GM19397 (cell line): ENCODE results near the gene NFKBIL1.

Experiments used
- ATAC-seq: cut with Tn5 transposase; IDR thresholded peaks from one replicate; pipeline ENCODE4 v1.9.1; 2021; ENCODE audit warnings: mild to moderate bottlenecking, moderate library complexity; ENCODE audit not compliant: unreplicated experiment

NFKBIL1 gene

DNA sequence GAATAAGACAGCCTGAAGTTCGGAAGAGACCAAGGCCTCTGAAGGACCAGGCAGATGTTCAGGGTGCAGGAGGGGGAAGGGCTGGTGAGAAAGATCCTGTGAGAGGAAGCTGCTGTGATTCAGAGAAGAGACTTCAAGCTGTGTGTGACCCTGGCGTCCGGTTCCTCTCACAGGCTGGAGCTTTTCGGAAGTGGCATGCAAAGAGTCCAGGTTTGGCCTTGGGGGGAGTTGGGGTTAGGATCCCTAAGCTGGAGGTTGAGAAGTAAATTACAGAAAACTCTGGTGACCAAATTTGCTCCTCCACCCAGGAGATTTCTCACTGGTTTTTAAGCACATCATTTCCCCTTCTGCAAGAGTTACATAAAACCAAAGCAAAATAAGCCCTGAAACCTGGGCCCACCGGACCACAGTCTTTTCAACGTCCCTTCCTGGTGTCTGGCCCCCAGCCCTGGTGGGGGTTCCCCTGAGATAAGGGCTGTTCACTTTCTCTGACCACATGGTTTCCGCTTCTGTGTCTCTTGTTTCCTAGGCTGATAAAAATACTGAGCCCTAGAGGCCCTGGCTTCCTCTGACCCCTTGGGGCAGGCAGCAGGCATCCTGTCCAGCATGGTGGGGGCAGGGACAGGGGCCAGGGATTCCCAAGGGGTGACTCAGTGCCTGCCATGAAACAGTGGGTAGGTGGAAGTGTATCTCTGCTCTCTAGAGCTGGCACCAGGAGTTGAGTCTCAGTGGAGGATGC, 12.7 kb downstream of the NFKBIL1 start:
- ATAC-seq, result peak; percentile 72

DNA sequence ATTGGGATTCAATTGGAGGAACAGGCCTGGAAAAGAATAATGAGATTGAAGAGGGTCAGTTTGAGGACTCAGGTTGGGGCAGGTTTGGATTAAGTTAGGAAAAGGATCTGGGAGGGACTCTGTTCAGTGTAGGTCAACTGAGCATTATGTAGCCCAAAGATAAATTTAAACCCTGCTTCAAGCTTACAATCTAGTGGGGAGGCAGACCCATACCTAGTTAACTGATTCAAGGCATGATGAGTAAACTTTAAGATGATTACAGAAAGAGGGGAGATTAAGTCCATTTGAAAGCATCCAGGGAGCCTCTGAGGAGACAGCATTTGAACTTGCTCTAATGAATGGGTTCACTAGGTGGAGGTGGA, 13.3 kb downstream of the NFKBIL1 start:
- no peak for ATAC-seq

DNA sequence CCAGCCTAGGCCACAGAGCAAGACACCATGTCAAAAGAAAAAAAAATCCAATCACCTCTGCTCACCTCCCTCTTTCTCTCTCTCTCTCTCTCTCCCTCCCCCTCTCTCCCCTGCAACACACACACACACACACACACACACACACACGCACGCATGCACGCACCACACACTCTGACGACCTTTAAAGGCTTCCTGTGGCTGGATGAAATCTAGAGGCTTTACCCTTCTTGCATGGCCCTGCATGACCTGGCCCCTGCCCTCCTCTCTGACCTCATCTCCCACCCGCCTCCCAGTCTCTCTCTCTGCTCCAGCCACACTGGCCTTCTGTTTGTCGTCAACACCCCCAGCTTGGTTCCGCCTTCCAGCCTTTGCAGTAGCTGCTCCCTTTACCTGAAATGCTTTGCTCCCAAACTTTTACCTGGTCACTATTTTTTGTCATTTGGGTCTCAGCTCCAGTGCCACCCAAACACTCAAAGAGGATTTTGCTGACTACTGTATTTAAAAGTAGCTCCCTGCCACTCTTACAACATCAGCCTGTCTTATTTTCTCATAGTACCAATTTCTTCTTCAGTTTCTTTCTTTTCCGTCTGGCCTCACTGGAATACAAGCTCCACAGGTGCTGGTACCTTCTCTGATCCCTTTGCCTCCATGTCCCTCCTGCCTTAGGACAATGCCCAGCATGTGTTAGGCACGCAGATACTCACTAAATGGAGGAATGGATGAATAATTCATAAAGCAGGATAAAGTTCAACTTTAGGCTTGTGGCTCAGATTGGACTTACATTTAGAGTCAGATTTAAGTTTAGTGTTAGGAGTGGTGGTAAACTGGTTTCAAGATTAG, 20.3 kb downstream of the NFKBIL1 start:
- no peak for ATAC-seq

DNA sequence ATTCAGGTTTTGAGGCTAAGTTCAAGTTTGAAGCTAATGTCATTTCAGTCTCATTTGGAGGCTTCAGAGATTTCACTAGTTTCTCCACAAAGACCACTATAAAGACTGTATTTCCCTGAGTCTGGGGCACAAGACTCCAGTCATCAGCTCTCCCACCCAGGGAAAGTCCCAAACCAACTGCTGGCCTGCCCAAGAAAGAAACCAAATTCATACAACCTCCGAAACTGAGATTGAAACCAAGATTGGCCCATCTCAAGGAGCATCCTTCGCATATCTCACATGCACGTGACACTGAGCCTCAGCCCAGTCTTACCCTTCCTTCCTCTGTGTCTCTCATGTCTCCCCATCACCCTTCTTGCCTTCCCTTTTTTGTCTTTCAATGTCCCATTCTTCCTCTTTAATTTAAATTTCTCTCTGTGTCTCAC, 21.1 kb downstream of the NFKBIL1 start:
- ATAC-seq, result peak; percentile 46

DNA sequence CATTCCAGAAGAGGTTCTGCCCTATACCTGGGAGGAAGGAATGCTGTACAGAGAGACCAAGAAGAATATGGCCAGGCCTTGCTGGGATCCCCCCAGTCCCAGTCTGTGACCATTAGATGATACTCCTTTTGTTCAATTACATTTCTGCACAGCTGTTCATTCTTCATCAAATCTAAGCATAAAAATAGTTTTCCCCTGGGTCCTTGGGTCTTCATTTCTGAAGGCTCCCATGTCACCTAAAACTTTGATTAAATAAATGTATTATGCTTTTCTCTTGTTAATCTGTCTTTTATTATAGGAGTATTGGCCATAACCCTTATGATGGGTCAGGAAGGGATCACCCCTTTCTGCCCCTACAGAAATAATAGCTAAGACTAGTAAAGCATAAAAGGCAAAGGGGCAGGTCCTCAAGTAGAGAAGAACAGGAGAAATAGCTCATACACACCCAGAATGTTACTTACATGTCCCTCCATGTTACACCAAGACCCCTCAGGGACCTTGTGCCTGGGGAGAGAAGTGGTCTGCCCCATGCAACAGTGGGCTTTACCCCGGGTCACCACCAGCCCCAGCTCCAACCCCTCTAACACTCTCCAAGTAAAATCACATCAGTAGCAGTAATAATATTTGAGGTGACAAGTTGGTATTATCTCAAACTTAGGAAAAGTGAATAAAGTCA, 22.6 kb downstream of the NFKBIL1 start:
- no peak for ATAC-seq

DNA sequence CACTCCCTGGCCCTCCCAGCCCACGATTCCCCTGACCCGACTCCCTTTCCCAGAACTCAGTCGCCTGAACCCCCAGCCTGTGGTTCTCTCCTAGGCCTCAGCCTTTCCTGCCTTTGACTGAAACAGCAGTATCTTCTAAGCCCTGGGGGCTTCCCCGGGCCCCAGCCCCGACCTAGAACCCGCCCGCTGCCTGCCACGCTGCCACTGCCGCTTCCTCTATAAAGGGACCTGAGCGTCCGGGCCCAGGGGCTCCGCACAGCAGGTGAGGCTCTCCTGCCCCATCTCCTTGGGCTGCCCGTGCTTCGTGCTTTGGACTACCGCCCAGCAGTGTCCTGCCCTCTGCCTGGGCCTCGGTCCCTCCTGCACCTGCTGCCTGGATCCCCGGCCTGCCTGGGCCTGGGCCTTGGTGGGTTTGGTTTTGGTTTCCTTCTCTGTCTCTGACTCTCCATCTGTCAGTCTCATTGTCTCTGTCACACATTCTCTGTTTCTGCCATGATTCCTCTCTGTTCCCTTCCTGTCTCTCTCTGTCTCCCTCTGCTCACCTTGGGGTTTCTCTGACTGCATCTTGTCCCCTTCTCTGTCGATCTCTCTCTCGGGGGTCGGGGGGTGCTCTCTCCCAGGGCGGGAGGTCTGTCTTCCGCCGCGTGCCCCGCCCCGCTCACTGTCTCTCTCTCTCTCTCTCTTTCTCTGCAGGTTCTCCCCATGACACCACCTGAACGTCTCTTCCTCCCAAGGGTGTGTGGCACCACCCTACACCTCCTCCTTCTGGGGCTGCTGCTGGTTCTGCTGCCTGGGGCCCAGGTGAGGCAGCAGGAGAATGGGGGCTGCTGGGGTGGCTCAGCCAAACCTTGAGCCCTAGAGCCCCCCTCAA, 24.9 kb downstream of the NFKBIL1 start, which contains the start of gene LTA:
LTA (plus strand) TSS at position 249 of the 871 bp plus-strand sequence; CDS start at position 703, 454 bp downstream.
- peak; percentile 42 for ATAC-seq

DNA sequence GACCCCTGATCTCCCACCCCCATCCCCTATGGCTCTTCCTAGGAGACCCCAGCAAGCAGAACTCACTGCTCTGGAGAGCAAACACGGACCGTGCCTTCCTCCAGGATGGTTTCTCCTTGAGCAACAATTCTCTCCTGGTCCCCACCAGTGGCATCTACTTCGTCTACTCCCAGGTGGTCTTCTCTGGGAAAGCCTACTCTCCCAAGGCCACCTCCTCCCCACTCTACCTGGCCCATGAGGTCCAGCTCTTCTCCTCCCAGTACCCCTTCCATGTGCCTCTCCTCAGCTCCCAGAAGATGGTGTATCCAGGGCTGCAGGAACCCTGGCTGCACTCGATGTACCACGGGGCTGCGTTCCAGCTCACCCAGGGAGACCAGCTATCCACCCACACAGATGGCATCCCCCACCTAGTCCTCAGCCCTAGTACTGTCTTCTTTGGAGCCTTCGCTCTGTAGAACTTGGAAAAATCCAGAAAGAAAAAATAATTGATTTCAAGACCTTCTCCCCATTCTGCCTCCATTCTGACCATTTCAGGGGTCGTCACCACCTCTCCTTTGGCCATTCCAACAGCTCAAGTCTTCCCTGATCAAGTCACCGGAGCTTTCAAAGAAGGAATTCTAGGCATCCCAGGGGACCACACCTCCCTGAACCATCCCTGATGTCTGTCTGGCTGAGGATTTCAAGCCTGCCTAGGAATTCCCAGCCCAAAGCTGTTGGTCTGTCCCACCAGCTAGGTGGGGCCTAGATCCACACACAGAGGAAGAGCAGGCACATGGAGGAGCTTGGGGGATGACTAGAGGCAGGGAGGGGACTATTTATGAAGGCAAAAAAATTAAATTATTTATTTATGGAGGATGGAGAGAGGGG, 26.1 kb downstream of the NFKBIL1 start:
- no peak for ATAC-seq

DNA sequence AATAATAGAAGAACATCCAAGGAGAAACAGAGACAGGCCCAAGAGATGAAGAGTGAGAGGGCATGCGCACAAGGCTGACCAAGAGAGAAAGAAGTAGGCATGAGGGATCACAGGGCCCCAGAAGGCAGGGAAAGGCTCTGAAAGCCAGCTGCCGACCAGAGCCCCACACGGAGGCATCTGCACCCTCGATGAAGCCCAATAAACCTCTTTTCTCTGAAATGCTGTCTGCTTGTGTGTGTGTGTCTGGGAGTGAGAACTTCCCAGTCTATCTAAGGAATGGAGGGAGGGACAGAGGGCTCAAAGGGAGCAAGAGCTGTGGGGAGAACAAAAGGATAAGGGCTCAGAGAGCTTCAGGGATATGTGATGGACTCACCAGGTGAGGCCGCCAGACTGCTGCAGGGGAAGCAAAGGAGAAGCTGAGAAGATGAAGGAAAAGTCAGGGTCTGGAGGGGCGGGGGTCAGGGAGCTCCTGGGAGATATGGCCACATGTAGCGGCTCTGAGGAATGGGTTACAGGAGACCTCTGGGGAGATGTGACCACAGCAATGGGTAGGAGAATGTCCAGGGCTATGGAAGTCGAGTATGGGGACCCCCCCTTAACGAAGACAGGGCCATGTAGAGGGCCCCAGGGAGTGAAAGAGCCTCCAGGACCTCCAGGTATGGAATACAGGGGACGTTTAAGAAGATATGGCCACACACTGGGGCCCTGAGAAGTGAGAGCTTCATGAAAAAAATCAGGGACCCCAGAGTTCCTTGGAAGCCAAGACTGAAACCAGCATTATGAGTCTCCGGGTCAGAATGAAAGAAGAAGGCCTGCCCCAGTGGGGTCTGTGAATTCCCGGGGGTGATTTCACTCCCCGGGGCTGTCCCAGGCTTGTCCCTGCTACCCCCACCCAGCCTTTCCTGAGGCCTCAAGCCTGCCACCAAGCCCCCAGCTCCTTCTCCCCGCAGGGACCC, 27.0 kb downstream of the NFKBIL1 start:
- no peak for ATAC-seq

DNA sequence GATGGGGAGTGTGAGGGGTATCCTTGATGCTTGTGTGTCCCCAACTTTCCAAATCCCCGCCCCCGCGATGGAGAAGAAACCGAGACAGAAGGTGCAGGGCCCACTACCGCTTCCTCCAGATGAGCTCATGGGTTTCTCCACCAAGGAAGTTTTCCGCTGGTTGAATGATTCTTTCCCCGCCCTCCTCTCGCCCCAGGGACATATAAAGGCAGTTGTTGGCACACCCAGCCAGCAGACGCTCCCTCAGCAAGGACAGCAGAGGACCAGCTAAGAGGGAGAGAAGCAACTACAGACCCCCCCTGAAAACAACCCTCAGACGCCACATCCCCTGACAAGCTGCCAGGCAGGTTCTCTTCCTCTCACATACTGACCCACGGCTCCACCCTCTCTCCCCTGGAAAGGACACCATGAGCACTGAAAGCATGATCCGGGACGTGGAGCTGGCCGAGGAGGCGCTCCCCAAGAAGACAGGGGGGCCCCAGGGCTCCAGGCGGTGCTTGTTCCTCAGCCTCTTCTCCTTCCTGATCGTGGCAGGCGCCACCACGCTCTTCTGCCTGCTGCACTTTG, 28.0 kb downstream of the NFKBIL1 start, which contains the start of gene TNF:
TNF (plus strand) TSS at position 231 of the 567 bp plus-strand sequence; CDS start at position 408, 177 bp downstream.
- no peak for ATAC-seq

DNA sequence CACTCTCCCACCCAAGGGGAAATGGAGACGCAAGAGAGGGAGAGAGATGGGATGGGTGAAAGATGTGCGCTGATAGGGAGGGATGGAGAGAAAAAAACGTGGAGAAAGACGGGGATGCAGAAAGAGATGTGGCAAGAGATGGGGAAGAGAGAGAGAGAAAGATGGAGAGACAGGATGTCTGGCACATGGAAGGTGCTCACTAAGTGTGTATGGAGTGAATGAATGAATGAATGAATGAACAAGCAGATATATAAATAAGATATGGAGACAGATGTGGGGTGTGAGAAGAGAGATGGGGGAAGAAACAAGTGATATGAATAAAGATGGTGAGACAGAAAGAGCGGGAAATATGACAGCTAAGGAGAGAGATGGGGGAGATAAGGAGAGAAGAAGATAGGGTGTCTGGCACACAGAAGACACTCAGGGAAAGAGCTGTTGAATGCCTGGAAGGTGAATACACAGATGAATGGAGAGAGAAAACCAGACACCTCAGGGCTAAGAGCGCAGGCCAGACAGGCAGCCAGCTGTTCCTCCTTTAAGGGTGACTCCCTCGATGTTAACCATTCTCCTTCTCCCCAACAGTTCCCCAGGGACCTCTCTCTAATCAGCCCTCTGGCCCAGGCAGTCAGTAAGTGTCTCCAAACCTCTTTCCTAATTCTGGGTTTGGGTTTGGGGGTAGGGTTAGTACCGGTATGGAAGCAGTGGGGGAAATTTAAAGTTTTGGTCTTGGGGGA, 28.7 kb downstream of the NFKBIL1 start:
- no peak for ATAC-seq

DNA sequence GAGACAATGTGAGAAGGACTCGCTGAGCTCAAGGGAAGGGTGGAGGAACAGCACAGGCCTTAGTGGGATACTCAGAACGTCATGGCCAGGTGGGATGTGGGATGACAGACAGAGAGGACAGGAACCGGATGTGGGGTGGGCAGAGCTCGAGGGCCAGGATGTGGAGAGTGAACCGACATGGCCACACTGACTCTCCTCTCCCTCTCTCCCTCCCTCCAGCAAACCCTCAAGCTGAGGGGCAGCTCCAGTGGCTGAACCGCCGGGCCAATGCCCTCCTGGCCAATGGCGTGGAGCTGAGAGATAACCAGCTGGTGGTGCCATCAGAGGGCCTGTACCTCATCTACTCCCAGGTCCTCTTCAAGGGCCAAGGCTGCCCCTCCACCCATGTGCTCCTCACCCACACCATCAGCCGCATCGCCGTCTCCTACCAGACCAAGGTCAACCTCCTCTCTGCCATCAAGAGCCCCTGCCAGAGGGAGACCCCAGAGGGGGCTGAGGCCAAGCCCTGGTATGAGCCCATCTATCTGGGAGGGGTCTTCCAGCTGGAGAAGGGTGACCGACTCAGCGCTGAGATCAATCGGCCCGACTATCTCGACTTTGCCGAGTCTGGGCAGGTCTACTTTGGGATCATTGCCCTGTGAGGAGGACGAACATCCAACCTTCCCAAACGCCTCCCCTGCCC, 29.6 kb downstream of the NFKBIL1 start:
- no peak for ATAC-seq

DNA sequence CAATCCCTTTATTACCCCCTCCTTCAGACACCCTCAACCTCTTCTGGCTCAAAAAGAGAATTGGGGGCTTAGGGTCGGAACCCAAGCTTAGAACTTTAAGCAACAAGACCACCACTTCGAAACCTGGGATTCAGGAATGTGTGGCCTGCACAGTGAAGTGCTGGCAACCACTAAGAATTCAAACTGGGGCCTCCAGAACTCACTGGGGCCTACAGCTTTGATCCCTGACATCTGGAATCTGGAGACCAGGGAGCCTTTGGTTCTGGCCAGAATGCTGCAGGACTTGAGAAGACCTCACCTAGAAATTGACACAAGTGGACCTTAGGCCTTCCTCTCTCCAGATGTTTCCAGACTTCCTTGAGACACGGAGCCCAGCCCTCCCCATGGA, 30.2 kb downstream of the NFKBIL1 start:
- no peak for ATAC-seq

DNA sequence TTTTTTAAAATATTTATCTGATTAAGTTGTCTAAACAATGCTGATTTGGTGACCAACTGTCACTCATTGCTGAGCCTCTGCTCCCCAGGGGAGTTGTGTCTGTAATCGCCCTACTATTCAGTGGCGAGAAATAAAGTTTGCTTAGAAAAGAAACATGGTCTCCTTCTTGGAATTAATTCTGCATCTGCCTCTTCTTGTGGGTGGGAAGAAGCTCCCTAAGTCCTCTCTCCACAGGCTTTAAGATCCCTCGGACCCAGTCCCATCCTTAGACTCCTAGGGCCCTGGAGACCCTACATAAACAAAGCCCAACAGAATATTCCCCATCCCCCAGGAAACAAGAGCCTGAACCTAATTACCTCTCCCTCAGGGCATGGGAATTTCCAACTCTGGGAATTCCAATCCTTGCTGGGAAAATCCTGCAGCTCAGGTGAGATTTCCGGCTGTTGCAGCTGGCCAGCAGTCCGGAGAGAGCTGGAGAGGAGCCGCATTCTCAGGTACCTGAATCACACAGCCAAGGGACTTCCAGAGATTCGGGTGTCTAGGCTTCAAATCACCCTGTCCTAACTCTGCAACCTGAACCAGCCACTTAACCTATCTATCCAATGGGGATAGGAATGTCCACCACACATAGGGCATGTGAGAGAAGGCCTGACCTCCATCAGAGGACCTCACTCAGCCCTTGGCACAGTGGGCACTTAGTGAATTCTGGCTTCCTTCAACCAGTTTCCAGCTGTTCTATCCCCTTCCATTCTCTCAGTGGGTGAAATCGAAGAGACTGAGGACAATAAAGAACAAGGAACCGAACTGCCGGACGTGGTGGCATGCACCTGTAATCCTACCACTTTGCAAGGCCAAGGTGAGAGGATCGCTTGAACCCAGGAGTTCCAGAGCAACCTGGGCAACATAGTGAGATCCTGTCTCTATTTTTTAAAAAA, 31.0 kb downstream of the NFKBIL1 start:
- ATAC-seq, result no peak

DNA sequence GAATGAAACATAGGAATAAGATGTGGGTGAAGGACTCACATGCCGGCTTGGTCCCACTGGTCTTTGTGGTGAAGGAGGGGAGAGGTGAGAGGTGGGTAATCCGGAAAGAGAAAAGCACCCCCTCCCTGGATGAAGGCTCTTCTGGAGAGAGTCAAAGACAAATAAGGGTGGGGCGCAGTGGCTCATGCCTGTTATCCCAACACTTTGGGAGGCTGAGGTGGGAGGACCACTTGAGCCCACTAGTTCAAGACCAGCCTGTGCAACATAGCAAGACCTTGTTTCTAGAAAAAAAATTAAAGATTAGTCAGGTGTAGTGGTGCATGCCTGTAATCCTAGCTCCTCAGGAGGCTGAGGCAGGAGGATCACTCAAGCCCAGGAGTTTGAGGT, 31.7 kb downstream of the NFKBIL1 start:
- no peak for ATAC-seq

DNA sequence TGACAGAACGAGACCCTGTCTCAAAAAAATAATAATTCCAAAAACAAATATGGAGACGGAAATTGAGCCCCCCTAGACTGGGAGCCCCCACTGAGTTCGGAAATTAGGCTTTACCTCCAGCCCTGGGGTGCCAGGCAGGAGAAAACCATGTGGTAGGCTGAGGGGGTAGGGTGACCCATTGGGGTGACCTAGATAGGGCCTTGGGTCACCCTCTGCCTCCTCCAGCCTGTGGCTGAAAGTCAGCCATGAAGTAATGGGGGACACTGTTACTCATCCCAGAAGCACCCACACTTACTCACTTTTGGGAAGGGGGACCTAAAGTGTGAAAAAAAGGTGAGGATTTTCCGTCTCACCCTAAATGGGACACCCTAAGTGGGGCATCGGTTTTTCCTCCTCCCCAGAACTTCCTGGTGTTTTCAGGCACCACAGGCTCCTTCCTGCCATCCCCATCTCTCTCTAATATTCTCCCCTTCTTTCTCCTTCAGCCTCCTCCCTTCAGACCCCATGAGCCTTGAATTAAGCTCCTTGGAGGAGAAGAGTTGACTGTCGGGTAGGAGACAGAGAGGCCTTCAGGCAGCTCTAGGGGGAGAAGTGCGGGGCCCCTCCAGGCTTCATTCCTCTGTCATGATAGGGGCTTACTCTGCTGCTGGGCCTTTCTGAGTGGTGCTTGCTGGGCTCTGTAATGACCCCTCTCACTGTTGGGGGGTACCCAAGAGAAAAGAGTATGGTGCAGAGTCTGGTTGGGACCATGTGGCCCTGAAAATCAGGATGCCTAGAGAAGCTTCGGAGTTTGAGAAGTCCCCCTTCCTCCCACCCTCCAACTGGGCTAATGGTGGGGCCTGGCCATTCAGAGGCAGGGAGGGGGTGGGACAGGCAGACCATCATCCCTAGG, 32.4 kb downstream of the NFKBIL1 start:
- no peak for ATAC-seq
